SK-N-SH (cell line): ENCODE data around the gene ADGRB2. TPM values are rescaled to one million over a fixed set of nuclear protein-coding genes. Genes with fewer than 3 reads are reported as not detected.

Experiments
- CTCF ChIA-PET: fragments of 300-600, 350-600 bp; formaldehyde crosslinking; extraction: SDS; loops from one replicate; lab custom pipeline; 2021; lab: Yijun Ruan, JAX
- POLR2A ChIA-PET: fragments of 350-600 bp; sonication (Branson Sonifier 250); formaldehyde crosslinking; extraction: SDS; loops from one replicate; lab custom pipeline; 2020; ENCODE audit warnings: antibody characterized with exemption, inconsistent platforms; lab: Yijun Ruan, JAX
- DNase-seq: peaks from one replicate; pipeline ENCODE4 v3.0.0; 2012
- H2AFZ ChIP-seq: fragments of 200-600 bp; sonication (generic); 2 replicates; pipeline ENCODE4 v1.8.1; 2016; ENCODE audit warnings: antibody characterized with exemption, mild to moderate bottlenecking, low read depth
- H3F3A ChIP-seq: fragments of 200-600 bp; sonication (generic); replicated peaks from 2 replicates; pipeline ENCODE3; 2016; ENCODE audit warnings: antibody characterized with exemption, mild to moderate bottlenecking; ENCODE audit not compliant: insufficient read depth
- H3K27ac ChIP-seq, 2 experiments: fragments of 200-500 bp in 1 of 2; fragments of 200-600 bp in 1 of 2; sonication (Bioruptor generic) in 1 of 2; sonication (generic), shearing (Covaris generic) in 1 of 2; 2 replicates each; pipeline versions ENCODE4 v1.5.1 to v1.6.1; 2014 to 2016; ENCODE audit warnings: low read depth in 2 of 2, inconsistent platforms in 1 of 2, low read length in 1 of 2, mild to moderate bottlenecking in 1 of 2, mixed read lengths in 1 of 2
- H3K27me3 ChIP-seq: fragments of 200-600 bp; sonication (generic), shearing (Covaris generic); 2 replicates; pipeline ENCODE4 v1.6.1; 2016; ENCODE audit warnings: mixed run types; ENCODE audit not compliant: insufficient read depth
- H3K36me3 ChIP-seq, 2 experiments: fragments of 200-500 bp in 1 of 2; fragments of 200-600 bp in 1 of 2; sonication (Bioruptor generic) in 1 of 2; sonication (generic) in 1 of 2; replicated peaks in 1 of 2; 2 replicates each; pipeline versions ENCODE3 to v1.5.1; 2014 to 2016; ENCODE audit warnings: low read length in 1 of 2, mild to moderate bottlenecking in 1 of 2; ENCODE audit not compliant: insufficient read depth in 2 of 2, control insufficient read depth in 1 of 2
- H3K4me1 ChIP-seq, 2 experiments: fragments of 200-500 bp in 1 of 2; fragments of 200-600 bp in 1 of 2; sonication (Bioruptor generic) in 1 of 2; sonication (generic), shearing (Covaris generic) in 1 of 2; 2 replicates each; pipeline versions ENCODE4 v1.5.1 to v1.6.1; 2014 to 2016; ENCODE audit warnings: low read depth in 1 of 2, low read length in 1 of 2, mixed run types in 1 of 2; ENCODE audit not compliant: insufficient read depth in 2 of 2, control insufficient read depth in 1 of 2
- H3K4me2 ChIP-seq: fragments of 200-600 bp; sonication (generic), shearing (Covaris generic); 2 replicates; pipeline ENCODE4 v1.6.1; 2017; ENCODE audit warnings: mixed run types
- H3K4me3 ChIP-seq, 2 experiments: fragments of 200-500 bp in 1 of 2; fragments of 200-600 bp in 1 of 2; sonication (Bioruptor generic) in 1 of 2; sonication (generic), shearing (Covaris generic) in 1 of 2; 2 replicates each; pipeline versions ENCODE4 v1.5.1 to v1.8.1; 2014 to 2016; ENCODE audit warnings: low read depth in 2 of 2, inconsistent platforms in 1 of 2, low read length in 1 of 2, mild to moderate bottlenecking in 1 of 2, mixed read lengths in 1 of 2, moderate library complexity in 1 of 2
- H3K79me2 ChIP-seq: fragments of 200-600 bp; sonication (generic); 2 replicates; pipeline ENCODE4 v1.8.1; 2017; ENCODE audit warnings: mild to moderate bottlenecking; ENCODE audit not compliant: insufficient read depth
- H3K9ac ChIP-seq: fragments of 200-600 bp; sonication (generic); 2 replicates; pipeline ENCODE4 v1.6.1; 2017; ENCODE audit warnings: mixed run types
- H3K9me2 ChIP-seq: fragments of 200-600 bp; sonication (generic); 2 replicates; pipeline ENCODE4 v1.6.1; 2017; ENCODE audit warnings: mixed run types
- H3K9me3 ChIP-seq: fragments of 200-600 bp; sonication (generic); 2 replicates; pipeline ENCODE4 v1.6.1; 2017; ENCODE audit warnings: mixed run types, mild to moderate bottlenecking, moderate library complexity
- H4K20me1 ChIP-seq: fragments of 200-600 bp; sonication (generic); 2 replicates; pipeline ENCODE4 v1.6.1; 2017; ENCODE audit warnings: mild to moderate bottlenecking, mixed run types; ENCODE audit not compliant: insufficient read depth
- FOXJ3 ChIP-seq: sonication (generic); formaldehyde crosslinking; IDR thresholded peaks from 2 replicates; pipeline ENCODE4 v1.5.1; 2020; ENCODE audit warnings: mild to moderate bottlenecking, missing genetic modification reagents
- GABPA ChIP-seq: IDR thresholded peaks from 2 replicates; pipeline ENCODE4 v1.4.0; 2012; ENCODE audit warnings: low read depth, mild to moderate bottlenecking
- GATA2 ChIP-seq: sonication (generic); formaldehyde crosslinking; IDR thresholded peaks from 2 replicates; pipeline ENCODE4 v1.5.0; 2020; ENCODE audit warnings: mild to moderate bottlenecking, missing genetic modification reagents
- NFIC ChIP-seq: IDR thresholded peaks from 2 replicates; pipeline ENCODE4 v1.4.0; 2012; ENCODE audit warnings: borderline replicate concordance
- POLR2AphosphoS5 ChIP-seq: IDR thresholded peaks from 2 replicates; pipeline ENCODE4 v1.6.1; 2012; ENCODE audit warnings: low read depth, low read length
- RFX5 ChIP-seq: IDR thresholded peaks from 2 replicates; pipeline ENCODE4 v1.6.1; 2012; ENCODE audit warnings: mild to moderate bottlenecking, improper control_type of control experiment, low read length
- RXRA ChIP-seq: IDR thresholded peaks from 2 replicates; pipeline ENCODE4 v1.4.0; 2012; ENCODE audit warnings: low read depth, mild to moderate bottlenecking, borderline replicate concordance
- SIN3A ChIP-seq: IDR thresholded peaks from 2 replicates; pipeline ENCODE4 v1.6.1; 2012; ENCODE audit warnings: low read depth, mild to moderate bottlenecking, low read length, moderate library complexity, borderline replicate concordance
- SMC3 ChIP-seq: IDR thresholded peaks from 2 replicates; pipeline ENCODE4 v1.6.1; 2012; ENCODE audit warnings: low read depth, low read length, improper control_type of control experiment
- TAF1 ChIP-seq: IDR thresholded peaks from 2 replicates; pipeline ENCODE4 v1.6.1; 2012; ENCODE audit warnings: low read depth, mild to moderate bottlenecking, low read length, moderate library complexity, borderline replicate concordance
- TCF12 ChIP-seq: IDR thresholded peaks from 2 replicates; pipeline ENCODE4 v1.4.0; 2012
- TEAD4 ChIP-seq: IDR thresholded peaks from 2 replicates; pipeline ENCODE4 v1.4.0; 2012; ENCODE audit warnings: mild to moderate bottlenecking, borderline replicate concordance; ENCODE audit not compliant: insufficient read depth
- YY1 ChIP-seq: IDR thresholded peaks from 2 replicates; pipeline ENCODE4 v1.4.0; 2012; ENCODE audit warnings: low read depth, mild to moderate bottlenecking
- WGBS: methylation state at CpG from one replicate; pipeline ENCODE4 v1.1.6; 2017; ENCODE audit warnings: low lambda C conversion rate; 5-methylcytosine and 5-hydroxymethylcytosine counted together
- polyA plus RNA-seq, 3 experiments: library from polyadenylated mRNA; depleted of rRNA; stranded (reverse); fragments of >200 nt; gene quantifications; 2 replicates each; pipeline ENCODE4 v1.2.3, GENCODE V29; 2012
- TF ChIP-seq, protein P1 (sequence below): fragments of 200-600 bp; sonication (generic); IDR thresholded peaks from 2 replicates; pipeline ENCODE4 v1.6.1; 2017; ENCODE audit warnings: antibody characterized with exemption, mild to moderate bottlenecking, moderate library complexity
- TF ChIP-seq, protein P2 (sequence below): IDR thresholded peaks from 2 replicates; pipeline ENCODE4; 2012
- TF ChIP-seq, protein P3 (sequence below): IDR thresholded peaks from 2 replicates; pipeline ENCODE4 v1.4.0; 2012; ENCODE audit warnings: low read depth, borderline replicate concordance
- TF ChIP-seq, protein P4 (sequence below): IDR thresholded peaks from 2 replicates; pipeline ENCODE4 v1.4.0; 2012; ENCODE audit warnings: low read depth, borderline replicate concordance
- TF ChIP-seq, protein P5 (sequence below): IDR thresholded peaks from 2 replicates; pipeline ENCODE4 v1.6.1; 2012; ENCODE audit warnings: mild to moderate bottlenecking, low read depth, low read length, moderate library complexity

The ADGRB2 gene
- polyA plus RNA-seq, 1 of the 3 experiments (the other 2 are of a cell fraction), result 13.0 TPM

DNA sequence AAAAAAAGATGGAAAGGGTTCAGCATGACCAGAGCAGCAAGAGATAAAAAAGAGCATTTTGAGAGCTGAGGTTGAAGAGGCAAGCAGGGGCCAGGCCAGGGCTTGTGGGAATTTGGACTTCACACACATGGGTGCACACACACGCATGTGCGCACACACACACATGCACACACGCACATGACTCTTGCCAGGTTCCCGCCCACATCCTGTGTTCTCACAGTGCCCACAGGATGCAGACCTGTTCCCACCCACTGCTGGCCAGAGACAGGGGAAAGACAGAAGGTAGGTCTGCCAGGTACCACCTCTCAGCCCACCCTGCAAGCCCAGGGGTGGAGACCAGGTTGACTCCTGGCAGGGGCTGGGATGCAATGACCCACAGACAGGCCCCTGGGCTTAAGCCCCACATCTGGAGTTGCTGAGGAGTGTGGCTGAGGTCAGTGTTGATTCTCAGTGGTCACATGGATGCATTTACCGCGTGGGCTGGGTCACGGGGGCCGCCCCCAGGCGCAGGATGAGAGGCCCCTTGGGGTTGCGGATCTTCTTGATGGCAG lies 64.7 kb downstream of the ADGRB2 start:
- TF ChIP-seq FOXJ3 (no peak), GATA2 (no peak), NFIC (no peak), TEAD4 (no peak), TCF12 (no peak), RXRA (no peak), RFX5 (no peak), TAF1 (no peak), SIN3A (no peak), SMC3 (no peak), POLR2AphosphoS5 (no peak), YY1 (no peak), GABPA (no peak)
- TF ChIP-seq, protein P1, sequence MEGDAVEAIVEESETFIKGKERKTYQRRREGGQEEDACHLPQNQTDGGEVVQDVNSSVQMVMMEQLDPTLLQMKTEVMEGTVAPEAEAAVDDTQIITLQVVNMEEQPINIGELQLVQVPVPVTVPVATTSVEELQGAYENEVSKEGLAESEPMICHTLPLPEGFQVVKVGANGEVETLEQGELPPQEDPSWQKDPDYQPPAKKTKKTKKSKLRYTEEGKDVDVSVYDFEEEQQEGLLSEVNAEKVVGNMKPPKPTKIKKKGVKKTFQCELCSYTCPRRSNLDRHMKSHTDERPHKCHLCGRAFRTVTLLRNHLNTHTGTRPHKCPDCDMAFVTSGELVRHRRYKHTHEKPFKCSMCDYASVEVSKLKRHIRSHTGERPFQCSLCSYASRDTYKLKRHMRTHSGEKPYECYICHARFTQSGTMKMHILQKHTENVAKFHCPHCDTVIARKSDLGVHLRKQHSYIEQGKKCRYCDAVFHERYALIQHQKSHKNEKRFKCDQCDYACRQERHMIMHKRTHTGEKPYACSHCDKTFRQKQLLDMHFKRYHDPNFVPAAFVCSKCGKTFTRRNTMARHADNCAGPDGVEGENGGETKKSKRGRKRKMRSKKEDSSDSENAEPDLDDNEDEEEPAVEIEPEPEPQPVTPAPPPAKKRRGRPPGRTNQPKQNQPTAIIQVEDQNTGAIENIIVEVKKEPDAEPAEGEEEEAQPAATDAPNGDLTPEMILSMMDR, result no peak
- TF ChIP-seq, protein P2, sequence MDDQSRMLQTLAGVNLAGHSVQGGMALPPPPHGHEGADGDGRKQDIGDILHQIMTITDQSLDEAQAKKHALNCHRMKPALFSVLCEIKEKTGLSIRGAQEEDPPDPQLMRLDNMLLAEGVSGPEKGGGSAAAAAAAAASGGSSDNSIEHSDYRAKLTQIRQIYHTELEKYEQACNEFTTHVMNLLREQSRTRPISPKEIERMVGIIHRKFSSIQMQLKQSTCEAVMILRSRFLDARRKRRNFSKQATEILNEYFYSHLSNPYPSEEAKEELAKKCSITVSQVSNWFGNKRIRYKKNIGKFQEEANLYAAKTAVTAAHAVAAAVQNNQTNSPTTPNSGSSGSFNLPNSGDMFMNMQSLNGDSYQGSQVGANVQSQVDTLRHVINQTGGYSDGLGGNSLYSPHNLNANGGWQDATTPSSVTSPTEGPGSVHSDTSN, result no peak
- TF ChIP-seq, protein P3, sequence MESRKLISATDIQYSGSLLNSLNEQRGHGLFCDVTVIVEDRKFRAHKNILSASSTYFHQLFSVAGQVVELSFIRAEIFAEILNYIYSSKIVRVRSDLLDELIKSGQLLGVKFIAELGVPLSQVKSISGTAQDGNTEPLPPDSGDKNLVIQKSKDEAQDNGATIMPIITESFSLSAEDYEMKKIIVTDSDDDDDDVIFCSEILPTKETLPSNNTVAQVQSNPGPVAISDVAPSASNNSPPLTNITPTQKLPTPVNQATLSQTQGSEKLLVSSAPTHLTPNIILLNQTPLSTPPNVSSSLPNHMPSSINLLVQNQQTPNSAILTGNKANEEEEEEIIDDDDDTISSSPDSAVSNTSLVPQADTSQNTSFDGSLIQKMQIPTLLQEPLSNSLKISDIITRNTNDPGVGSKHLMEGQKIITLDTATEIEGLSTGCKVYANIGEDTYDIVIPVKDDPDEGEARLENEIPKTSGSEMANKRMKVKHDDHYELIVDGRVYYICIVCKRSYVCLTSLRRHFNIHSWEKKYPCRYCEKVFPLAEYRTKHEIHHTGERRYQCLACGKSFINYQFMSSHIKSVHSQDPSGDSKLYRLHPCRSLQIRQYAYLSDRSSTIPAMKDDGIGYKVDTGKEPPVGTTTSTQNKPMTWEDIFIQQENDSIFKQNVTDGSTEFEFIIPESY, result no peak
- TF ChIP-seq, protein P4, sequence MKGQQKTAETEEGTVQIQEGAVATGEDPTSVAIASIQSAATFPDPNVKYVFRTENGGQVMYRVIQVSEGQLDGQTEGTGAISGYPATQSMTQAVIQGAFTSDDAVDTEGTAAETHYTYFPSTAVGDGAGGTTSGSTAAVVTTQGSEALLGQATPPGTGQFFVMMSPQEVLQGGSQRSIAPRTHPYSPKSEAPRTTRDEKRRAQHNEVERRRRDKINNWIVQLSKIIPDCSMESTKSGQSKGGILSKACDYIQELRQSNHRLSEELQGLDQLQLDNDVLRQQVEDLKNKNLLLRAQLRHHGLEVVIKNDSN, result no peak
- TF ChIP-seq, protein P5, sequence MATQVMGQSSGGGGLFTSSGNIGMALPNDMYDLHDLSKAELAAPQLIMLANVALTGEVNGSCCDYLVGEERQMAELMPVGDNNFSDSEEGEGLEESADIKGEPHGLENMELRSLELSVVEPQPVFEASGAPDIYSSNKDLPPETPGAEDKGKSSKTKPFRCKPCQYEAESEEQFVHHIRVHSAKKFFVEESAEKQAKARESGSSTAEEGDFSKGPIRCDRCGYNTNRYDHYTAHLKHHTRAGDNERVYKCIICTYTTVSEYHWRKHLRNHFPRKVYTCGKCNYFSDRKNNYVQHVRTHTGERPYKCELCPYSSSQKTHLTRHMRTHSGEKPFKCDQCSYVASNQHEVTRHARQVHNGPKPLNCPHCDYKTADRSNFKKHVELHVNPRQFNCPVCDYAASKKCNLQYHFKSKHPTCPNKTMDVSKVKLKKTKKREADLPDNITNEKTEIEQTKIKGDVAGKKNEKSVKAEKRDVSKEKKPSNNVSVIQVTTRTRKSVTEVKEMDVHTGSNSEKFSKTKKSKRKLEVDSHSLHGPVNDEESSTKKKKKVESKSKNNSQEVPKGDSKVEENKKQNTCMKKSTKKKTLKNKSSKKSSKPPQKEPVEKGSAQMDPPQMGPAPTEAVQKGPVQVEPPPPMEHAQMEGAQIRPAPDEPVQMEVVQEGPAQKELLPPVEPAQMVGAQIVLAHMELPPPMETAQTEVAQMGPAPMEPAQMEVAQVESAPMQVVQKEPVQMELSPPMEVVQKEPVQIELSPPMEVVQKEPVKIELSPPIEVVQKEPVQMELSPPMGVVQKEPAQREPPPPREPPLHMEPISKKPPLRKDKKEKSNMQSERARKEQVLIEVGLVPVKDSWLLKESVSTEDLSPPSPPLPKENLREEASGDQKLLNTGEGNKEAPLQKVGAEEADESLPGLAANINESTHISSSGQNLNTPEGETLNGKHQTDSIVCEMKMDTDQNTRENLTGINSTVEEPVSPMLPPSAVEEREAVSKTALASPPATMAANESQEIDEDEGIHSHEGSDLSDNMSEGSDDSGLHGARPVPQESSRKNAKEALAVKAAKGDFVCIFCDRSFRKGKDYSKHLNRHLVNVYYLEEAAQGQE, result no peak
- no peaks in the 10 kb centered on the region for H4K20me1 ChIP-seq
- H3K9me2 ChIP-seq, result no peaks in the 10 kb centered on the region
- DNase-seq, result peak; percentile 12
- peak overlapping the region; percentile 57; the same call in 1 of the 2 replicates for H3K4me2 ChIP-seq
- ChIA-PET CTCF (interaction anchor here (1.1 to 10.2 kb wide), 4 partner anchors 14 to 35 kb away, joined by 4 to 116 read pairs (median 5); no protein-coding TSS in a partner anchor), POLR2A (no interaction called here)
- H3K4me3 ChIP-seq, result no peak overlapping the region
- WGBS, result 86% methylated on average over 10 of the region's 10 CpGs
- H3K27ac ChIP-seq, result peak overlapping the region; percentile 76 to 84; a peak in 2 of 4 replicates
- no peaks in the 10 kb centered on the region for H3K9me3 ChIP-seq
- H3F3A ChIP-seq, result peaks cover 30% of the 10 kb centered on the region
- H3K9ac ChIP-seq, result no peak overlapping the region
- H3K4me1 ChIP-seq, result peaks cover 30 to 64% of the 10 kb centered on the region in 2 experiments
- no peaks in the 10 kb centered on the region for H3K36me3 ChIP-seq
- H2AFZ ChIP-seq, result no peak overlapping the region
- no peaks in the 10 kb centered on the region for H3K79me2 ChIP-seq
- H3K27me3 ChIP-seq, result no peaks in the 10 kb centered on the region
